Stimulated activated CD4-positive, alpha-beta T cell treated with anti-CD3 and anti-CD28 coated beads, TNF-alpha, amount 100 ng/mL, for 48 hours (primary cell): ENCODE measurements around the gene NME8.

Experiments used
- DNase-seq, 3 donors: peaks; one replicate each; pipeline ENCODE4 v3.0.0-alpha.2; 2020; ENCODE audit warnings: low read depth in 3 of 3

Gene NME8

GRCh38 chr7:37901236-37901827 lies 52.9 kb downstream of the NME8 start:
- DNase-seq: no peak

DNA sequence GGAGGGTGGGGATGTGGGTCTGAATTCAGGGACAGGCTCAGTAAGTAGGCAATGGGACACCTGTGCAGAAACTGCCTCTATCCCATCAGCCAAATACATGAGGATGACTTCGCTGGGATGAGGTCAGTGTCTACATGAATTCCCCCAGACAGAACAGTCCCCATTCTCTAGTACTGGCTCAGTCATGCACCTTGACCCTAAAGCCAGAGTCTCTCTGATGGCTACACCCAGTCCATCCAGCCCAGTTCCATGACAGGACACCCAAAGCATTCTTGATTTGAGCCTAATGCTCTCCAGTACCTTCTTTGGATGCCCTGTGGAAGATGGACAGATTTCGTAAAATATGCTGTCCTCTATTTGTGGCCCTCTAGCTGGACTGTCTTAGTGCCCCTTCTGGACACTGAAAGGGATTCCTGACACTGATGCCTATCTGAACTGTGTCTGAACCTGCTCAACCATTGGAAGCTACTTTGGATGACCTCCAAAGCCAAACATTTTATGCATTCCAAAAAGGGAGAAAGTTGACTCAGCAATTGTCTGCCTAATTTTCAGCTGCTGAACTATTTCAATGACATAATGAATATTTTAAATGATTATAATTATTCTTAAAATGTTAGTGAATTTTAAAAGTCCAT lies 53.6 kb downstream of the NME8 start:
- no peak for DNase-seq

- no peak for DNase-seq
Measured at GRCh38 chr7:37908221-37908788, 59.9 kb downstream of the NME8 start.

DNA sequence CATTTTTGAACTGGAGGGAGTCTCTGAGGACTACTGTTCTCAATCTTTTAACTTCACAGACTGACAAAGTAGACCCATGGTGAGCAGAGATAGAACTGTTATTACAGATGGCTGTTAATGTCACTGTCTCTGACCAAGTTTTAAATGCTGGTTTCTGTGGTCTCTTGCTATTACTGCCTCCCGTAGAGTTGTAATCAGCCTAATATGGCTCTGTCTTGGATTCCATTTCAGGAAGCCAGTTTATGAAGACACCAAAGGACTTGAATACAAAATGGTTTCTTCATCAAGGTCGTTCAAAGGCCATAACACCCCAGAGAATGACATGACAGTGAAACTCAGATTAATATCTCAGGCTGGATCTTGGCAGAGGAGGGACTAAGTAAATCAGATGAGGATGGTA lies 64.4 kb downstream of the NME8 start:
- DNase-seq: no peak

DNA sequence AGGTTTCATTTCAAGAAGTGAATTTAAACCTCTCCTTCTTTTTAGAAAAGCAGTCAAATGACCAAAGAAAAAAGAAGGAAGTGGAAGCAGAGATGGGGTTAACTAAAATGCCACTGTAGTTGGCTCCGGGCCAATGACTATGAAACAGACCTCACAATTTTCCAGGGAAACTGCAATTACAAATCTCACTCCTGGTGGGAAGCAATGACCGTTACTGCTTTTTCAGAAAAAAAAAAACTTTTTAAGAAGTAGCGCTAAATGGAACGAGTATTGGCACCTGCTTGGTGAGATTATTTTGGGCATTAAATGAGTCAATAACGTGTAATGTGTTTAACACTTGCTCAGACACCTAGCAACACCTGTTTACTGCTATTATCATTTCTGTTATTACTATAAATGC lies 67.0 kb downstream of the NME8 start:
- DNase-seq: no peak

GRCh38 chr7:37916017-37916672 lies 67.7 kb downstream of the NME8 start:
- DNase-seq: no peak

DNA sequence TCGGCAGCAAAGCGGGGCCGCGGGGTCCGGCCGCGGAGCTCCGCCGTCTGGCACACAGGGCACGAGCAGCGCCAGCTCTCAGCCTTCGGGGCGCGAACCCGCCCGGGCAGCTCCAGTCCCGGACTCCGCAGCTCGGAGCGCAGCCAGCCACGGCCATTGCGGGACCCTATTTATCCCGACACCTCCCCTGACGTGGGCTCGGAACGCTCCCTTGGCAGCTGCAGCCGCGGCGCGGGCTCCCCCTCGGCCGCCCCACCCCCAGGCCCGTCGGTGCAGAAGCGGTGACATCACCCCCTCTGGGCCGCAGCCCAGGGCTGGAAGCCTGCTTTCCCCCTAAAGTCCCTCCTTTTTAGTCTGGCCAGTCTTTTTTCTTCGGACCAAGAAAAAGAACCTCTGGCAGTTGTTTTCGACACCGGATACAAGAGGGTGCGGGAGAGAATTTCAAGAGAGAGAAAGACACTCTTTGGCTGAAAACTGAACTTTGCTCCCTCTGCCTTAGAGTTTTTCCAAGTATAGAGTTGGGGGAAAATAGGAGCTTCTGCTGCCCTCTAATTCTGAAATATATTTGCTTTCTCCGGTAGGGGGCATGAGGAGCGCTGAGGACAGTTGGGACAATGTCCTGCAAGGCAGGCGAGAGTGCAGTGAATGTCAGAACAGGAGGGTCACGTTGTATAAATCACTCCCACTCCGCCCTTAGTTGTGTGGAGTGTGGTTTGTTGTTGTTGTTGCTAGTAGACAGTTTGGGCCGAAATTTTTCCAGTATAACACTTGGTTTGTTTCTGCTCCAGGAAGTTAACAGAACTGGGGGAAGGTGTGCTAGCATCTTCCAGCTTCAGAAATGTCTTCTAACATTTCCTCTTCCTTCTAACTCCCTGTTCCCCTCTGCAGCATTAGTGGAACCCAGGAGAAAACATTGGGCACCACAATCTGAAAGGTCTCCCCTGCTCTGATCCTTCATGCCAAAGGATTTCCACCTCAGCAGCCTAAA lies 68.6 kb downstream of the NME8 start, which contains the start of gene SFRP4:
SFRP4 (minus strand) TSS at position 145 of the 988 bp plus-strand sequence. CDS start 280 bp downstream, outside the sequence.
- no peak for DNase-seq

- no peak for DNase-seq
Measured at GRCh38 chr7:37918526-37918925, 70.1 kb downstream of the NME8 start.

GRCh38 chr7:37920305-37920848 lies 72.0 kb downstream of the NME8 start, which contains the start of gene EPDR1:
Gene EPDR1 (plus strand): TSS chr7:37920640. CDS start chr7:37920940, 300 bp downstream.
- no peak for DNase-seq

DNA sequence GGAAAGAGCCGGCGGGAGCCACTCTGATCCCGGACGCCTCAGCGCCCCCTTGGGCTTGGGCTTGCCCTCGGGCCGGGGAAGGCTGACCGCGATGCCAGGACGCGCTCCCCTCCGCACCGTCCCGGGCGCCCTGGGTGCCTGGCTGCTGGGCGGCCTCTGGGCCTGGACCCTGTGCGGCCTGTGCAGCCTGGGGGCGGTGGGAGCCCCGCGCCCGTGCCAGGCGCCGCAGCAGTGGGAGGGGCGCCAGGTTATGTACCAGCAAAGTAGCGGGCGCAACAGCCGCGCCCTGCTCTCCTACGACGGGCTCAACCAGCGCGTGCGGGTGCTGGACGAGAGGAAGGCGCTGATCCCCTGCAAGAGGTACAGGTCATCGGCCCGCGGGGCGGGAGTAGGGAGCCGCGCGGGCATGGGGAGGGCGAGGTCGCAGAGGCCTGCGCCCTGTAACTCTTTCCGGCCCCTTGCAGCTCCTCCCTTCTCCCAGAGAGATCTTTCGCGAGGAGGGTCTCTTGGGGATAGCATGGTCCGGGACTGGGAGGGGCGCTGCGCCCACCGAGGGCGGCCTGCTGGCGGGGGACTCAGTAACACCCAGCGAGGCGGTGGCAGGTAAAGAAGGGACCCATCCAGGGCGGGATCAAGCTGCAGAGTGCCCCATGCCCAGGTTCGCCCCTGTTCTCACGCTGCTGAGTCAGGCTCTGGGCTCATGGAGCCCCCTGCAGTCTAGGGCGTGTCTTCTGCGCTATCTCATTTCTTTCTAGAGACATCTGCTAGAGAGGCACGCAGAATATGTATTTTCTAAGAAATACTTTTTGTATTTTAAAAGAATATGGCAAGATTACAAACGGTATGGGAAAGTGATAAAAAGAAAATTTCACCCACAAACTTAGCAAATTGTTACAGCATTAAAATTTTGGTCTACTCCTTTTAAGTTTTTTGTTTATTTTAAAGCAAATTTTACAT lies 72.7 kb downstream of the NME8 start:
- no peak for DNase-seq

GRCh38 chr7:37921876-37922275 lies 73.5 kb downstream of the NME8 start:
- DNase-seq: no peak

DNA sequence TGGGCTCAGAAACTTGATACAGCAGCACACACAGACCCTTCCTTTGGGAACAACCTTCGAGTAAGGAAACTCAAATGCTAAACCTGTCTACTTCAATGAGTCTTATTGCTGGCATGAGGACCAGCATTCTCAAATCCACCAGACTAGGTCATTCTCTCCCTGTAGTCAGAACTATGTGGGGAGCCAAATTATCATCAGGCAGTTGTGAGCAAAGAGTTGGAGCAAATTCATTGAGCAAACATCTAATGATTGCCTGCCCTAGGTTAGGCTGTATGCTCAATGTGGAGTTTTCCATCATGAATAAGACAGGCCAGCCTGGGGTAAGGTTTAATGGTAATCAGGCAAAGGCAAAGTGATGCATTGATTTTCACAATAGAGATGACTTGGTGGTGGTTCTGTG lies 75.6 kb downstream of the NME8 start:
- DNase-seq: no peak

DNA sequence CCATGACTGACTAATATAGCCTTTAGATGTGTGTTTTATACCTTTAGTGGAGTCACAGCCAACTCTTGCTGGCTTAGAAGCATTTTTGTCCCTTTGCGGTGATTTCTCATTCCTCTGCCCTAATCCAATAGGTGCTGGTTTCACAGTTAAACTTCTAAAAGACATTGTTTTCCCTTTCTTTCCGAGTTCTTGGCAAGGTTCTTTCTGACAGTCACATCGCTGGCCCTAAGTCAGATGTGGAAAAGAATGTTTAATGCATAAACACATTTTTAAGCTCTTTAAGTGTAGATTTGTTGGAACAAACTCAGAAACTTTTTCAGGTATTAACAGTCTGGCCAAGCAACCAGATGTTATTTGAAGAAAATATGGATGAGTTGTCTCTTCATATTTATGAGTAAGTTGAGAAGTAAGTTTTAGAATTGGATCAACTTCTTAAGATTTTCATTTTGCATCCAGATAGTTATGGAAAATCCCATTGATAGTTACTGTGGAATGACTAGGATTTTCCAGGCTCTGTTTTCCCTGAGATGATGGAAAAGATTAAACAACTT lies 76.2 kb downstream of the NME8 start:
- DNase-seq: no peak

GRCh38 chr7:37925620-37926019 lies 77.2 kb downstream of the NME8 start:
- DNase-seq: no peak

- no peak for DNase-seq
Measured at GRCh38 chr7:37927773-37928444, 79.5 kb downstream of the NME8 start.

GRCh38 chr7:37928878-37929277 lies 80.5 kb downstream of the NME8 start:
- no peak for DNase-seq

DNA sequence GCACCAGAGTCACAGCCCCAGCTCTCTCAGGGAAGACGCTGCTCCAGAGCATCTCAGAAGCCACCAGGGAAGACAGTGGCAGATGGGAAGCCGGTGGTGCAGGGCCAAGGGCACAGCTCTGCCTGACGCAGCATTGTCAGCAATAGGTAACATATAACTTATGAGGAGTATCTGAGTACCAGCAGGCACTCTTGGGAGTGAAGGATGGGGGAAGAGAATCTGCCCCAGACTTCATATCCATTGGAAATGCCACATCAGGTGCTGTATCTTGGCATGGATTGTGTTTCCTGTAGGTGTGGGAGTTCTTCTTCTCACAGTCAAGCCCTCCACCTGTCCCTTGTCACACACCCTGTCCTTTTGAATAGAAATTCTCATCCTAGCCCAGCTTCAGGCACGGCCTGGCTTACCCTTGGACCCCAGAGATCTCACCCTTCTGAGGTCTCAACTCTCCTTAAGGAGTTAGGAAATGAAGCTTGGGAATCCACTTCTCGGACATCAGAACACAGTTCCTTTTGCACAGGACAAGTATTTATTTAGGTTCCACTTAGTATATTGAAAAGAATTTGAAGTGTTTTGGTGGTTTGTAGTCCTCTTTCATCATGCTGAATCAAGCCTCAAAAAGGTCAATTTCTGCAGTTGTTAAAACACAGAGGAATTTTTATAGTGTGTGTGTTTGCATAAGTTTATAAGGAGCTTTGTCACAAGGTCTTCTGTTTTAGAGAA lies 82.0 kb downstream of the NME8 start:
- DNase-seq: no peak

- no peak for DNase-seq
Measured at GRCh38 chr7:37932543-37932942, 84.1 kb downstream of the NME8 start.
